ENCODE measurements around the gene SPRED2.

The SPRED2 gene

DNA sequence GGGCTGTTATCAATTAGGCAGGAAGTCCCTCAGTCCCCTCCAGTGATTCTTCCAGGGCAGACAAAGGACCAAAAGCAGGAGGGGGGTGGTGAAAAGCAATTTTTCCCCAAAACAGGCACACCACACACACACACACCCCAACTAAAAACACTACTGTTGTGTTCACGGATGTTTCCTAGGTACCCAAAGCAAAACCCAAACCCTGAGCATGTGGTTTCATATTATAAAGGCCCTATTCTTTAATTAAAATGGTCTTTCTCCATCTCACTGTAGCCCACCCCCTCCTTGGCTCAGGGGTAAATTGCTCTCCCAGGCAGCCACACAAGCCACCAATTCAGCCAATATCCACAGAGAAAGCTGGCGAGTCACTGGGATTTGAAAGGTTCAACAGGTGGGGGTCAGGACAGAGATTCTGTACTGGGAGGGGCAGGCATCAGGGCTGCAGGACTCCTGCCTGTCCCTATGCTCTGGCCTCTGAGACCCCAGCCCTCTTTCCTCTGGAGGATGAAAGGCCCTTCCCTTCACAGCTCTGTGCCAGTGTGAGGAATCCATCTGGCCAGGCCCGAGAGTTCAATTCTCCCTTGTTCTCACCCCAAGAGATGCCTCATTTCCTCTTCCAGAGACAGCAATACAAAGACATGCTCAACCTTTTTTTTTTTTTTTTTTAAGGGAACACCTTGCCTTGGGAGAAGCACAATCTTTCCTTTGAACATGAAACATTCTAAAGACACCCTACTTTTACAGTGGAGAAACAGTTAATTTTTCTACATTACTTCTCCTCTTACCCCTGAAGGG lies 43.6 kb downstream of the SPRED2 start:
- no peak for DNase-seq (ENCODE audit: extremely low read depth in 1 of 2, low read depth in 1 of 2)

DNA sequence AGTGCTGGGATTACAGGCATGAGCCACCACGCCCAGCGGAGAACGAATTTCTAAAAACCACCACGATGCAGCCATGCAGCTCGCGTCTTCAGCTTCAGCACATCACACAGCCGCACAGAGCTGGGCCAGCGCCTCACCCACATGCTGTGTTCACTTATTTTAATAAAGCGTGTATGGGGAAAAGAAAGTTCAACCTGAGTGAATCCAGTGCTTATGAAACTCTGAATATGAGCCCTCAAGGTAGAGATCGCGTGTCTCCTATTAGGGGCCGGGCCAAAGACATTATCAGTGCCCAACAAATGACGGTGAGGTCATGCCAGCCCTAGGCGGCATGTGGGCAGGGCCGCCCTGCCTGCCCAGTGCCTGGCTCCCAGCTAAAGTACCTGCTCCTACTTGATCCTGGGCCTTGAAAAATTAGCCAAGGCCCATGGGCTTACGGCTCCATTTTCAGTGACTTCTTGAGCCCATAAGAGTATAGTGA lies 44.3 kb downstream of the SPRED2 start:
- DNase-seq (ENCODE audit: extremely low read depth in 1 of 2, low read depth in 1 of 2): no peak

DNA sequence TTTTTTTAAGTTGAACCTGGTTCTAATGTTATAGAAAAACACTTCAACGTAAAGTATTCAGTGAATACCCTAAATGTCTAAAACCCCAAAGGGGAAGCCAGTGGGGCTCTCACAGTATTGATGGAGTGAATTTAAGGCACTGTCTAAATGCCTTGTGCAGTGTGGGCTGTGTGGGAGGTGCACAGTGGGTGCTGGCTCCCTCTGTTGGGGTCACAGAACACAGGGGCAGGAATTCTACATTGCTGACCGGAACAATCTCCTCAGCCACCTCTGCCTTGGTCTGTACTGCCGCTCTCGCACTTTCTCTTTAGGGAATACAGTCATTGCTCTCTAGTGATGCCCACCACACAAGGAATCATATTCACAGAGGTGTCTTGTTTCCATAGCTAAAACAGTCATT lies 45.4 kb downstream of the SPRED2 start:
- no peak for DNase-seq (ENCODE audit: extremely low read depth in 1 of 2, low read depth in 1 of 2)

- no peak for DNase-seq (ENCODE audit: extremely low read depth in 1 of 2, low read depth in 1 of 2)
Observed at GRCh38 chr2:65386344-65386743, 46.1 kb downstream of the SPRED2 start.

GRCh38 chr2:65383541-65384488 lies 48.6 kb downstream of the SPRED2 start:
- no peak for DNase-seq (ENCODE audit: extremely low read depth in 1 of 2, low read depth in 1 of 2)

DNA sequence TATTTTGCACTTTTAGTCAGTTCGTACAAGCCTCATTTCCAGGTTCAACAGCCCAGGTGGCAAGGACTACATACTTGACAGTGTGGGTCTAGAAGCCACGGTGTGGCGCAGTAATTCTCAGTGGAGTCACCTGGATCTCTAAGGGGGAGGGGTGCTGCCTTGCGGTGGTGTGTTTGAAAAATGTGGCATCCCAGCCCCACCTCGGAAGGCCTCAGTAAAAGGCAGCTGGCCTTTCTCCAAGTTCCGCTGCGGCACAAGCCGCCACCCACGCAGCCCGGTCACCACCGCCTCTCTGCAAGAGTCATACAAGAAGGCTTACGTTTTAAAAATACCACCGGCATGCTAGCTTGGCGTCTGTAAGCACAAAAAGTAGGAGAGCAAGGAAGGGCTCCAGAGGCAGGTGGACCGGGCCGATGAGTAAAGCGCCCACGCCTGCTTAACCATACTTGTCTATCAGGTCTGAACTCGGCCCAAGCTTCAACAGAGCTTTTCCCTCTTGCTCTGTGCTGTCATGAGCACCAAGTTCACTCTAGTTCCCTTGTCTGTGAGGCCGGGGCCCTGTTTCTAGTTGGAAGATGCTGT lies 49.5 kb downstream of the SPRED2 start:
- peak; percentile 48 to 55 for DNase-seq (ENCODE audit: extremely low read depth in 1 of 2, low read depth in 1 of 2)

GRCh38 chr2:65382323-65382722 lies 50.1 kb downstream of the SPRED2 start:
- no peak for DNase-seq (ENCODE audit: extremely low read depth in 1 of 2, low read depth in 1 of 2)

- no peak for DNase-seq (ENCODE audit: extremely low read depth in 1 of 2, low read depth in 1 of 2)
Observed at GRCh38 chr2:65381607-65382051, 50.8 kb downstream of the SPRED2 start.

- DNase-seq (ENCODE audit: extremely low read depth in 1 of 2, low read depth in 1 of 2): no peak
Observed at GRCh38 chr2:65380255-65380654, 52.1 kb downstream of the SPRED2 start.

GRCh38 chr2:65379721-65380171 lies 52.7 kb downstream of the SPRED2 start:
- no peak for DNase-seq (ENCODE audit: extremely low read depth in 1 of 2, low read depth in 1 of 2)

DNA sequence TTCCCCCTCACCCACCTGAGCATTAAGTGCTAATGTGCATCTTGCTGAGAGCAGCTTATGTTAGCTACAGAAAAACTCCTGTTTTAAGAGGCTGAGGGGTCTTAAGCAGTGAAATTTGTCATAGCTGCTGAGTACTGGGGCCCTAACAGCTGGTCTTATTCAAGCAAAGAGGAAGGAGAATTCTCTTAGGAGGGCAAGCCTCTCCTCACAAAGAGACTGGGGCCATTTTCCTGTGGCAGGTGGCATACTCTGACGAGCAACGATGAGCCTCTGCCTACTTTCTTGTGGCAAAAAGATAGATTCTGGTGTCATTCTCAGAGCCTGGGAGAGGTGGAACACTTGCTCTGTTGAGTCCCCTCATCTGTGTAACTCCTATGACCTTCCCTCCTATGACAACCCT lies 53.2 kb downstream of the SPRED2 start:
- DNase-seq (ENCODE audit: extremely low read depth in 1 of 2, low read depth in 1 of 2): no peak

DNA sequence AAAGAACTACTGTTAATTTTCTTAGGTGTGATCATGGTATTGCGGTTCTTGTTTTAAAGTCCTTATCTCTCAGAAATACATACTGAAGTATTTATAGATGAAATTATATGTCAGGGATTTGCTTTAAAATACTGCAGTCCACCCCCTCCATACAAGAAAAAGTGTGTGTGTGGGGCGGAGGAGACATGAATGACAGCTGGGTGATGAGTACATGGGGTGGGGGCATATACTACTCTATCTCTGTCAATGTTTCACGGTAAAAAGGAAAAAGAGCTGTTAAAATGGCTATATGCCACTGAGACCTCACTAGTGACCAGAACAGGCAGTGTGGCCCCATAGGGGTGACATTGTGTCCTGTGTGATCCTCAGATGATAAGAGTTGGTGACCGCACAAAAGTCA lies 54.1 kb downstream of the SPRED2 start:
- DNase-seq (ENCODE audit: extremely low read depth in 1 of 2, low read depth in 1 of 2): no peak

- DNase-seq (ENCODE audit: extremely low read depth in 1 of 2, low read depth in 1 of 2): no peak
Observed at GRCh38 chr2:65377556-65378192, 54.7 kb downstream of the SPRED2 start.

DNA sequence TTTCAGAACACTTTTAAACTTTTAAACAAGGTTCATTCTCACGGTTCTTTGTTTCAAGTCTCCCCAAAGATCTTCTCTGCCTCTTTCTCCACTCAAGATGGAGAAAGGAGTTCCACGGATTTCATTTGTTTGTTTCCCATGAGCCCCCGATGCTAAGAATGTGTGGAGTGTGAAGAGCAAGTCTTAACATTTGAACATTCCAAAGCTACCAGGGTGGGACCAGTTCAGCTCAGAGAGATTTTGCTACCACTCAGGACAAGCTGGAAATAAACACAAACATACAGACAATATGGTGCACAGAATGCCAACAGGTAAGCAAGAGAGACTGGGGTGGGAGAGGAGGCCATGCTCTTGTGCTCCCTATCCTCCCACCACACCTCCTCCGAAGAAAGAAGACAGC lies 56.7 kb downstream of the SPRED2 start:
- no peak for DNase-seq (ENCODE audit: extremely low read depth in 1 of 2, low read depth in 1 of 2)

DNA sequence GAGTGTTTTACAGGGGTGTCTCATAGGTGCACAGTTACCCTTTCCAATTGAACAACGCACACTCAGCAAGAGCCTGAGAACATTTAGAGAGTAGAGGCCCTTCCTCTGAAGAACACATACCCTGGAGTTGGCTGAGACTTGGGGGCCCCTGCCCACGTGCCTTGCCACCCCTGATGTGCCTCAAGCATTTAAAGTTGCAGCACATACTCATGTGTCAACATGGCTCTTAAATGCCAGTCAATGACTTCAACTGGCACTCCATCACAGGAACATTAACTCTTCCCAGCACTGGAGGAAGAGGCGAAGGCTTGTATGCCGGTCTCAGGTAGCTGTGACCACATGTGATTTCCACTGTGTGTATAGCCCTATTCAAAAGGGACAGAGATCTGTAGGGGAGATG lies 57.4 kb downstream of the SPRED2 start:
- DNase-seq (ENCODE audit: extremely low read depth in 1 of 2, low read depth in 1 of 2): no peak

DNA sequence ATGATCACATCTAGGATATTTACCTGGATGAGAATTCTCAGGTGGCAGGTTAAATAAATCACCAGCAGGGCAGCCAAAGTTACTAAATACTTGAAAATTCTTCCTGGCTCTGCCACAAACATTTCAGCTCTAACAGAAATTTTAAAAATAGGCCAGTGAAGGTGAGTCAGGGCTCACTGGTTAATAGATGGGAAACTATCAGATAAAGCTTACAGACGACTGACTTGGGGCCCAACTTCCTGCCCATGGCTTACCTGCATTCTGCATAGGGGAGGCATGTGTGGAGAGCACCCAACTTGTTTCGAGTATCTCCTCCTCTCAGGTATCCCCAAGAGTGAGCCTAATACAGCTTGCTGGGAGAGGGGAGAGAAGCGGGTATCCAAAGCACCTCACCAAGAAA lies 57.8 kb downstream of the SPRED2 start:
- DNase-seq (ENCODE audit: extremely low read depth in 1 of 2, low read depth in 1 of 2): no peak

GRCh38 chr2:65373365-65373918 lies 59.0 kb downstream of the SPRED2 start:
- no peak for DNase-seq (ENCODE audit: extremely low read depth in 1 of 2, low read depth in 1 of 2)

GRCh38 chr2:65372619-65373018 lies 59.8 kb downstream of the SPRED2 start:
- DNase-seq (ENCODE audit: extremely low read depth in 1 of 2, low read depth in 1 of 2): no peak

DNA sequence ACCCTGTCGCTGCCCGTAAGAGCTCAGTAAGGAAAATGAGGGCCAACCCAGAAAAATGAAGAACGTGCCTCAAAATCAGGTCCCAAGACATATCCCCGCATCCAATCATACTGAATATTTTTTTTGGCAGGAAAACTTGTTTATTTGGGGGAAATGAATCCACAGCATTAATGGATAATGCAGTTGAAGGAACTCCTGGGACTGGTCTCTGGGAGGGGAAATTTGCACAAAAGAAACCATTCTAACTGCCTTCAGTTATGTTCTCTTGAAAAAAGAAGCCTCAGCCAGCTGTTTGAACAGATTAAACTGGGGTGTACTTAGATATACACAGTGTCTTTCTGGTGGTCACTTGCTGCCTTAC lies 61.3 kb downstream of the SPRED2 start:
- DNase-seq (ENCODE audit: extremely low read depth in 1 of 2, low read depth in 1 of 2): no peak

DNA sequence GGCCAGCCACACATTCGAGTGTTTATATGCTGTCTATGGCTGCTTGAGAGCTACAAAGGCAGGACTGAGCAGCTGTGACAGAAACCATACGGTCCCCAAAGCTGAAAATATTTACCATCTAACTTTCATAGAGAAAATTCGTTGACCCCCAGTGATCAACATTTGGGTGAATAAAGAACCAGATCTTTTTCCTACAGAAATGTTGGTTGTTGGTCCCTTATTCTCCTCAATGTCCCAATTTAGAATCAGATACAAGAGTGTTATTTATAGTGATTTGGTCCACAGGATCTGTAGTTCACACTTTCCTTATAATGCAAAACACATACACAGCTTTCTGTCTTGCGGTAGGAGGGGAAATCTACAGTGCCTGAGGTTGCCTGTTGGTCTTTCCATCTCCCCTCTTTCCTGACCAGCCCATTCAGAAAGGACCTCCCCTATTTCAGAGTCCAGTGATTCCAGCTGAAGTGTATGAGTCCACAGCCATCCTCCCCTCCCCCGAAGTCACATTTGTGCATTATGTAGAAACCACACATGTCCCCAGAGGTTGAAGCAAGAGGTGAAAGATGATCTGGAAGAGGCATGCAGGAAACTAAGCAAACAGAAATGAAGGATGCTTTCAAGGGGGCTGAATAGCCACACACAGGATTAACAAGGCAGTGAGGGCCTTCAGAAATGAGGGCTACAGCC lies 61.9 kb downstream of the SPRED2 start:
- DNase-seq (ENCODE audit: extremely low read depth in 1 of 2, low read depth in 1 of 2): no peak
